PFSK-1 (cell line): ENCODE results near the gene PCCA.

ENCODE experiments used
- FOXP2 ChIP-seq: optimal IDR thresholded peaks from 2 replicates; pipeline ENCODE3; 2011; ENCODE audit warnings: borderline replicate concordance, control low read depth, inconsistent platforms; ENCODE audit not compliant: insufficient read depth; ENCODE audit errors: extremely low read length, extremely low read depth
- POLR2AphosphoS5 ChIP-seq: IDR thresholded peaks from 2 replicates; pipeline ENCODE4 v1.6.1; 2012; ENCODE audit warnings: low read depth, mild to moderate bottlenecking, control low read depth, low read length, moderate library complexity
- REST ChIP-seq, 2 experiments: IDR thresholded peaks; 2 replicates each; pipeline versions ENCODE4 v1.6.1 to v1.8.0; 2011 to 2012; ENCODE audit warnings: low read depth in 2 of 2, low read length in 2 of 2, control low read depth in 1 of 2, inconsistent platforms in 1 of 2, mild to moderate bottlenecking in 1 of 2, moderate library complexity in 1 of 2; ENCODE audit not compliant: insufficient read depth in 1 of 2
- SIN3A ChIP-seq: IDR thresholded peaks from 2 replicates; pipeline ENCODE4 v1.6.1; 2012; ENCODE audit warnings: mild to moderate bottlenecking, low read length, moderate library complexity, borderline replicate concordance; ENCODE audit not compliant: insufficient read depth
- TAF1 ChIP-seq: IDR thresholded peaks from 2 replicates; pipeline ENCODE4 v1.6.1; 2012; ENCODE audit warnings: low read length, control low read depth, borderline replicate concordance; ENCODE audit not compliant: insufficient read depth

Gene PCCA

DNA sequence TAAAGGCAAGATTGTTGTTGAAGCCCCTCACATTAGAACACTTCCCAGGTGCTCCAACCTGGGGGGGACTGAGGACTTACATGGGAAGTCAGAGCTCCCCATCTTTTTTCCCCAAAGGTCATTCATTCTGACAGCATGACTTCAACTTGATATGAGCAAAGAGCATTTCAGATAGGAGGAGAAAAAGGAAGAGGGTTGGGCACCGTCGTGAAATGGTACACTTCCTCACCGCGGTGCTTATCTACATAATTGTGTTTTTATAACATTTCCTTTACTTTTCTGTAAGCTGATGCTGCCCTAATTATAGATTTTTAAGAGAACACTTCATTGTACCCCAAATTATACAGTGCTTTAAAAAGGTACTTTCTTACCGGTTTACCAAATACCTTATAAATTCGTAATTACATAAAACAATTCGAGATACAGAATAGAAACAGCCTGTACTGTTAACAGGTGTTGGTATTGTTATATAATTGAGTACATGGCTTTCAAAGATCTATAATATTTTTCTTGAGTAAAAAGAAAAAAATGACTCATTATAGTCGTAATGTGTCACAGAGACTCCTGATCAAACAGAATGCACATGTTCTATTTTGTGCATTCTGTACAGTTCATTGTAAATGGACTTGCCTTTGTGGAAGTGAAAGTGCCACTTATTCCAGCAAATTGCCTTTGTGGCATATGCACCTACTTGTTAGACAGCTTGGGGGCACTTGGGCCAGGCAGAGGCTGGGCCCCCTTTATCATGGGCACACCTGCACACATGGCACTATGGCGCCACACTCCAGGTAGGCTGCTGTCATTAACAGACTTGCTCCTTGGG, 417.9 kb downstream of the PCCA start:
- no peak for TF ChIP-seq FOXP2
- no peak for TF ChIP-seq REST (IDR thresholded peaks at IDR 0.05; ENCODE audit: insufficient read depth in 1 of 2, low read depth in 2 of 2, low read length in 2 of 2)
- no peak for TF ChIP-seq POLR2AphosphoS5
- no peak for TF ChIP-seq SIN3A
- TF ChIP-seq TAF1 = no peak

DNA sequence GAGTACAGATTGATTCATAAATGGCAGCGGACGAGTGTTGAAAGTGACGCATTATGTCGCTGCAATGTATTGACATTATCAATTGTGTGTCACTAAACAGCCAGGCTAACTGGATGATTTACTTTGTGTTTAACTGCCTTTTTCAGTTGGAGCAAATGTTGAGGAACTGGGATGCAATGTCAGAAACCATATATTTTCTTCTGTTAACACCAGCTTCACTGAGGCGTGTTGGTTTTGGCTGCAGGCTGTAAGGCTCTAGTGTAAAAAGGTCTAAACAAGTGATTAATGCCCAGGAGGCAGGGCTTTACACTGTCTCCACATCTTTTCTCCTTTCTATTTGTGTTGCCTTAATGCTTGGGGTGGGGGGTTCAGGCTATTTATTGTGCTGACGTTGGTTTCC, 419.6 kb downstream of the PCCA start:
- TF ChIP-seq FOXP2 (no peak), SIN3A (no peak), POLR2AphosphoS5 (no peak), TAF1 (no peak), REST (IDR thresholded peaks at IDR 0.05; ENCODE audit: insufficient read depth in 1 of 2, low read depth in 2 of 2, low read length in 2 of 2) (no peak)

DNA sequence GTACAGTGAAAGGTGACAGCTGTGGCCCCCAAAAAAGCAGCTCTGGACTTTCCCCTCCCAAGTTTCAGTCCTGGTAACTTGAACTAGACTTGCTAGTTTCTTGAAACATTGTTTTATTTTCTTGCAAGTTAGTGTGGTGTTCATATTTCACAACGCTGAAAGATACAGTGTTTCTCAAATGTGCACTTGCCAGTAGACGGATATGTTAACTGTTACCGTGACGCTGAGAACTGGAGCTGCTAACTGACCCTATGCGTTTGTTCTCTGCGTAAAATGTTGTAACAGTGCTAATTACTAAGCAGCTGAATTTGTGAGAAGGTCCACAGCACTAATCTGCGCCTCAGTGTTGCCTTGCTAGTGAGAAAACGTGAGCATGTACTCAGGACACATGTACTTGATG, 420.1 kb downstream of the PCCA start:
- TF ChIP-seq FOXP2 (no peak), TAF1 (no peak), REST (IDR thresholded peaks at IDR 0.05; ENCODE audit: insufficient read depth in 1 of 2, low read depth in 2 of 2, low read length in 2 of 2) (no peak), SIN3A (no peak), POLR2AphosphoS5 (no peak)

- TF ChIP-seq FOXP2 (no peak), TAF1 (no peak), POLR2AphosphoS5 (no peak), REST (IDR thresholded peaks at IDR 0.05; ENCODE audit: insufficient read depth in 1 of 2, low read depth in 2 of 2, low read length in 2 of 2) (no peak), SIN3A (no peak)
These were observed 421.5 kb downstream of the PCCA start for GRCh38 chr13:100510208-100510957.
